ENCODE measurements around the gene HSF5. TPM values are rescaled to one million over a fixed set of nuclear protein-coding genes. Genes with fewer than 3 reads are reported as not detected.
"Not testable (repeated sequence)": the region's sequence is repeated elsewhere in the genome, so short reads cannot be mapped to it uniquely, and the experiment has no call there.

Gene HSF5
- total and polyA plus RNA-seq, 9 donors = 0.04 to 0.20 (median 0.10) TPM; not detected in 2

GRCh38 chr17:58506354-58507080 lies 18.3 kb upstream of the HSF5 start:
- H3K27ac ChIP-seq (ENCODE audit: low read length) = no peak overlapping the region
- H3K27me3 ChIP-seq (ENCODE audit: control insufficient read depth, insufficient read depth, low read length) = no peaks in the 10 kb centered on the region
- no peaks in the 10 kb centered on the region for H3K4me1 ChIP-seq (ENCODE audit: control insufficient read depth, insufficient read depth, low read length)
- H3K9me3 ChIP-seq (replicated peaks; ENCODE audit: control insufficient read depth, low read depth, low read length) = no peaks in the 10 kb centered on the region
- peaks cover 85% of the 10 kb centered on the region for H3K36me3 ChIP-seq (ENCODE audit: control insufficient read depth, insufficient read depth, low read length)
- no peak overlapping the region for H3K4me3 ChIP-seq (ENCODE audit: low read length)
- DNase-seq = no peak
- WGBS (ENCODE audit: insufficient coverage) = 86% methylated on average over 7 of the region's 7 CpGs

- Histone ChIP-seq H3K27me3 (ENCODE audit: control insufficient read depth, insufficient read depth, low read length) (no peaks in the 10 kb centered on the region), H3K9me3 (replicated peaks; ENCODE audit: control insufficient read depth, low read depth, low read length) (no peaks in the 10 kb centered on the region), H3K4me1 (ENCODE audit: control insufficient read depth, insufficient read depth, low read length) (no peaks in the 10 kb centered on the region), H3K27ac (ENCODE audit: low read length) (no peak overlapping the region), H3K36me3 (ENCODE audit: control insufficient read depth, insufficient read depth, low read length) (peaks cover 77% of the 10 kb centered on the region), H3K4me3 (ENCODE audit: low read length) (no peak overlapping the region)
- DNase-seq = no peak
- WGBS (ENCODE audit: insufficient coverage) = 89% methylated on average over 8 of the region's 11 CpGs
These were observed 16.7 kb upstream of the HSF5 start for GRCh38 chr17:58504826-58505351.

GRCh38 chr17:58503866-58504265 lies 15.7 kb upstream of the HSF5 start:
- H3K27ac ChIP-seq (ENCODE audit: low read length) = no peak overlapping the region
- no peaks in the 10 kb centered on the region for H3K27me3 ChIP-seq (ENCODE audit: control insufficient read depth, insufficient read depth, low read length)
- H3K9me3 ChIP-seq (replicated peaks; ENCODE audit: control insufficient read depth, low read depth, low read length) = no peaks in the 10 kb centered on the region
- DNase-seq = no peak
- H3K4me3 ChIP-seq (ENCODE audit: low read length) = no peak overlapping the region
- WGBS (ENCODE audit: insufficient coverage) = 92% methylated on average over 5 of the region's 8 CpGs
- no peaks in the 10 kb centered on the region for H3K4me1 ChIP-seq (ENCODE audit: control insufficient read depth, insufficient read depth, low read length)
- H3K36me3 ChIP-seq (ENCODE audit: control insufficient read depth, insufficient read depth, low read length) = peaks cover 73% of the 10 kb centered on the region

- not testable (repeated sequence) for H3K4me1 ChIP-seq (ENCODE audit: control insufficient read depth, insufficient read depth, low read length); H3K4me3 ChIP-seq (ENCODE audit: low read length); H3K9me3 ChIP-seq (replicated peaks; ENCODE audit: control insufficient read depth, low read depth, low read length); H3K27me3 ChIP-seq (ENCODE audit: control insufficient read depth, insufficient read depth, low read length); H3K27ac ChIP-seq (ENCODE audit: low read length); DNase-seq
- WGBS (ENCODE audit: insufficient coverage) = 100% methylated on average over 2 of the region's 6 CpGs
- peaks cover 69% of the 10 kb centered on the region for H3K36me3 ChIP-seq (ENCODE audit: control insufficient read depth, insufficient read depth, low read length)
These were observed 14.9 kb upstream of the HSF5 start for GRCh38 chr17:58503134-58503533.

- WGBS (ENCODE audit: insufficient coverage) = no CpG with 5 or more reads among the region's 7 CpGs
These were observed 13.2 kb upstream of the HSF5 start for GRCh38 chr17:58501451-58501850.

GRCh38 chr17:58498177-58498828 lies 10.1 kb upstream of the HSF5 start:
- no peak for DNase-seq
- Histone ChIP-seq H3K27ac (ENCODE audit: low read length) (no peak overlapping the region), H3K4me1 (ENCODE audit: control insufficient read depth, insufficient read depth, low read length) (no peaks in the 10 kb centered on the region), H3K4me3 (ENCODE audit: low read length) (no peak overlapping the region), H3K27me3 (ENCODE audit: control insufficient read depth, insufficient read depth, low read length) (no peaks in the 10 kb centered on the region), H3K36me3 (ENCODE audit: control insufficient read depth, insufficient read depth, low read length) (peaks cover 62% of the 10 kb centered on the region), H3K9me3 (replicated peaks; ENCODE audit: control insufficient read depth, low read depth, low read length) (no peaks in the 10 kb centered on the region)
- WGBS (ENCODE audit: insufficient coverage) = 100% methylated on average over 5 of the region's 6 CpGs

More at GRCh38 chr17:58501451-58501850, 13.2 kb upstream of the HSF5 start:
- no peak overlapping the region for H3K4me3 ChIP-seq (ENCODE audit: low read length)
- H3K27me3 ChIP-seq (ENCODE audit: control insufficient read depth, insufficient read depth, low read length) = no peaks in the 10 kb centered on the region
- DNase-seq = no peak
- H3K36me3 ChIP-seq (ENCODE audit: control insufficient read depth, insufficient read depth, low read length) = peaks cover 60% of the 10 kb centered on the region
- H3K9me3 ChIP-seq (replicated peaks; ENCODE audit: control insufficient read depth, low read depth, low read length) = no peaks in the 10 kb centered on the region
- H3K4me1 ChIP-seq (ENCODE audit: control insufficient read depth, insufficient read depth, low read length) = no peaks in the 10 kb centered on the region
- H3K27ac ChIP-seq (ENCODE audit: low read length) = no peak overlapping the region

GRCh38 chr17:58493506-58493905 lies 5.3 kb upstream of the HSF5 start:
- Histone ChIP-seq H3K9me3 (replicated peaks; ENCODE audit: control insufficient read depth, low read depth, low read length) (peaks cover under 1% of the 10 kb centered on the region), H3K27ac (ENCODE audit: low read length) (no peak overlapping the region), H3K36me3 (ENCODE audit: control insufficient read depth, insufficient read depth, low read length) (peaks cover 69% of the 10 kb centered on the region), H3K4me3 (ENCODE audit: low read length) (no peak overlapping the region), H3K27me3 (ENCODE audit: control insufficient read depth, insufficient read depth, low read length) (no peaks in the 10 kb centered on the region), H3K4me1 (ENCODE audit: control insufficient read depth, insufficient read depth, low read length) (no peaks in the 10 kb centered on the region)
- 100% methylated on average over 1 of the region's 4 CpGs for WGBS (ENCODE audit: insufficient coverage)
- DNase-seq = no peak

GRCh38 chr17:58492238-58493121 lies 4.3 kb upstream of the HSF5 start:
- Histone ChIP-seq H3K4me3 (ENCODE audit: low read length) (no peak overlapping the region), H3K36me3 (ENCODE audit: control insufficient read depth, insufficient read depth, low read length) (peaks cover 67% of the 10 kb centered on the region), H3K27ac (ENCODE audit: low read length) (no peak overlapping the region), H3K4me1 (ENCODE audit: control insufficient read depth, insufficient read depth, low read length) (no peaks in the 10 kb centered on the region), H3K27me3 (ENCODE audit: control insufficient read depth, insufficient read depth, low read length) (no peaks in the 10 kb centered on the region), H3K9me3 (replicated peaks; ENCODE audit: control insufficient read depth, low read depth, low read length) (peaks cover 2% of the 10 kb centered on the region)
- WGBS (ENCODE audit: insufficient coverage) = 97% methylated on average over 6 of the region's 11 CpGs
- DNase-seq = no peak

- peaks cover 64% of the 10 kb centered on the region for H3K36me3 ChIP-seq (ENCODE audit: control insufficient read depth, insufficient read depth, low read length)
- WGBS (ENCODE audit: insufficient coverage) = 79% methylated on average over 2 of the region's 6 CpGs
- H3K4me3 ChIP-seq (ENCODE audit: low read length) = no peak overlapping the region
- no peaks in the 10 kb centered on the region for H3K4me1 ChIP-seq (ENCODE audit: control insufficient read depth, insufficient read depth, low read length)
- no peaks in the 10 kb centered on the region for H3K27me3 ChIP-seq (ENCODE audit: control insufficient read depth, insufficient read depth, low read length)
- peaks cover 2% of the 10 kb centered on the region for H3K9me3 ChIP-seq (replicated peaks; ENCODE audit: control insufficient read depth, low read depth, low read length)
- H3K27ac ChIP-seq (ENCODE audit: low read length) = no peak overlapping the region
- no peak for DNase-seq
These were observed 3.4 kb upstream of the HSF5 start for GRCh38 chr17:58491510-58492045.

Data from muscle of leg (tissue), 11 donors.